HG03469 (cell line): ENCODE measurements around the gene RPL13.

ENCODE experiments used
- ATAC-seq: cut with Tn5 transposase; IDR thresholded peaks from one replicate; pipeline ENCODE4 v1.9.1; 2021; ENCODE audit warnings: mild to moderate bottlenecking, moderate library complexity, moderate number of reproducible peaks; ENCODE audit not compliant: unreplicated experiment

RPL13 gene

DNA sequence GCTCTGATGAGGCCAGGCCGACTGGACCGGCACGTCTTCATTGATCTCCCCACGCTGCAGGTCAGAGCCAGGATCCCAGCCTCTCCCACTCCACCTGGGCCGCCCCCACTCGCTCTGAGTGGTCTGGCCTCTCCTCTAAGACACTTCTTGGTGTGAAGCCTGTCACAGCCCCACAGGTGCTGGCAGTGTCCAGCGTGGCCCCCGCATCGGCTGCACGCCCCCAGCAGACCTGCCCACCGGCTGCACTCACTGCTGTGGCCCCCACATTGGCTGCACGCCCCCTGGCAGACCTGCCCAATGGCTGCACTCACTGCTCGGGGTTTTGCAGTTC lies 15.8 kb upstream of the RPL13 start:
- no peak for ATAC-seq

DNA sequence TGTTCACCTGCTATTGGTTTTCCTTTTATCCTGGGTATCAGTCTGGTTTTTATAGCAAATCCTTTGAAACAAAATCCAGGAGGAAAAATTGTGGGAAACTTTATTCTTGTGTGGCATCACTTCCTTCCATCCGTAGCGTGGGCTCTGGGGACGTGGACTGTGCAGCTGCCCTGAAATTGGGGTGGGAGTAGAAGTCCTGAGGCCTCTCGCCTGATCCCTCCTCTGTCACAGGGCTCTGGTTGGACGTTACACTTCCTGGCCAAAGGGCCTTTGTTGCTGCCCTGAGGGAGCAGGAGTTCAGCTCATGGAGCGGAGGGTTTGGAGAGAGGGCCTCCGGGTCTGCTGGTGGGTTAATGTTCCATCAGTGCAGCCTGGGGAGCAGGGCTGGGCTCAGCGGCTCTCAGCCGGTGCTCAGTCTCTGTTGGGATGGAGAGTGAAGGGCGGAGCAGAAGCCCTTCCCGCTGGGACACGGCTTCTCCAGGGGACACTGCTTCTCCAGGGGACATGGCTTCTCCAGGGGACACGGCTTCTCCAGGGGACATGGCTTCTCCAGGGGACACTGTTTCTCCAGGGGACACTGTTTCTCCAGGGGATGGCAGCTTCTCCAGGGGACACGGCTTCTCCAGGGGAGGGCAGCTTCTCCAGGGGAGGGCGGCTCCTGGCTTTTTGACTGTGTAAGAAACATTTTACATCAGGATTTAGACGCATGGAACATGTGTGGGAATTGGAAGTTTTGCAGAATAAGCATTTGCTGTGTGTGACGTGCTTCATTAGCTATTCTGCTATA lies 15.2 kb upstream of the RPL13 start:
- no peak for ATAC-seq

GRCh38 chr16:89545831-89546574 lies 14.5 kb upstream of the RPL13 start:
- no peak for ATAC-seq

DNA sequence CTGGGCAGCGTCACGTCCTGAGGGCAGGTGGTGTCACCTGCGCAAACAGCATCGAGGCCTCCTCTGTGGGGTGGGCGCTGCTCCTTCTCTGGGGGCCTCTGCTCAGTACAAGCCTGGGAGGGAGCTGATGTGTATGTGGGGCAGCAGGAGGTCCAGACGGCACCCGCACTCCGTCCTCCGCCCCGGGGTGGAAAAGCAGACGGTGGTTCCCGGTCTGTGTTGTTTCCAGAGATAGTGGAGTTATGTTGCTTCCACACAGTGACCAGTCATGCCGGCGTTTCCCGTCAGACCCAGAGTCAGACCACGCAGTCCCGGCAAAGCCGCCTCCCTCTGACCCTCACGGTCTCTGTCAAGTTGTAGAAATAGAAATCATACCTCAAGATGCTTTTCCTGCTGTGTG lies 13.7 kb upstream of the RPL13 start:
- ATAC-seq: no peak

GRCh38 chr16:89547291-89547690 lies 13.2 kb upstream of the RPL13 start:
- ATAC-seq: no peak

DNA sequence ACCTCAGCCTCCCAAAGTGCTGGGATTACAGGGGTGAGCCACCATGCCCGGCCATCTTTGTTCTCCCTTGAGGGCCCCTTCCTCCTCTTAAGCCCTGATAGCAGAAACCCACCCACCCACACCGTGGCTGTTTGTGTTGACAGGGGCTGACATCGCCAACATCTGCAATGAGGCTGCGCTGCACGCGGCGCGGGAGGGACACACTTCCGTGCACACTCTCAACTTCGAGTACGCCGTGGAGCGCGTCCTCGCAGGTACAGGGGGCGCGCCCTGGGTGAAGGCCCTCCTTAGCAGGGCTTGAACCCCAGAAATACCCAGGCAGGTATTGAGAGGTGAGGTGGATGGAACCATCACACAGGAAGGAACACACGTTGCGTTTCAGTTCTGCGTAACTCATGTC lies 12.6 kb upstream of the RPL13 start:
- ATAC-seq: no peak

- no peak for ATAC-seq
Observed at GRCh38 chr16:89548344-89549006, 12.0 kb upstream of the RPL13 start.

DNA sequence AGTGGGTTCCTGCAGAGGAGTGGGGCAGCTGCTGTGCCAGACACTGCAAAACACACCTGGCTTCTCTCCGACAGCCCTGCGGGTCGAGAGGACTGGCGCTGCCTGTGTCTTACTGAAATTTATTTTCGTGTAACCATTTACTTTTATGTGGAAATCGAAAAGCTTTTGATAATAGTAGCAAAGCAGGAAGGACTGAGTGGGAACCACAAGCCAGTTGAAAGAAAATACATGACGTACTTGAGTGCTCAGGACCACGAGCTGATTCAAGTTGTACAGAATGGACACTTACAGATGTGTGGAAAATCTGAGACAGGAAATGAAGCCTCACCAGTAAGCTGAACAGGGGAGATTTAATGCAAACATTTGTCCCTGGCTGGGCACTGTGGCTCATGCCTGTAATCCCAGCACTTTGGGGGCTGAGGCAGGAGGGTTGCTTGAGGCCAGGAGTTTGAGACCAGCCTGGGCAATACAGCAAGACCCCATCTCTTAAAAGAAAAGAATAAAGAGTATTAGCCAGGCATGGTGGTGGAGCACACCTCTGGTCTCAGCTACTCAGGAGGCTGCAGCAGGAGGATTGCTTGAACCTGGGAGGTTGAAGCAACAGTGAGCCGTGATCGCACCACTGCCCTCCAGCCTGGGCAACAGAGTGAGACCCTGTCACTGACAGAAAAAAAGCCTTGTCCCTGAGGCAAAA lies 11.3 kb upstream of the RPL13 start:
- ATAC-seq: no peak

GRCh38 chr16:89550421-89551007 lies 10.0 kb upstream of the RPL13 start:
- no peak for ATAC-seq

DNA sequence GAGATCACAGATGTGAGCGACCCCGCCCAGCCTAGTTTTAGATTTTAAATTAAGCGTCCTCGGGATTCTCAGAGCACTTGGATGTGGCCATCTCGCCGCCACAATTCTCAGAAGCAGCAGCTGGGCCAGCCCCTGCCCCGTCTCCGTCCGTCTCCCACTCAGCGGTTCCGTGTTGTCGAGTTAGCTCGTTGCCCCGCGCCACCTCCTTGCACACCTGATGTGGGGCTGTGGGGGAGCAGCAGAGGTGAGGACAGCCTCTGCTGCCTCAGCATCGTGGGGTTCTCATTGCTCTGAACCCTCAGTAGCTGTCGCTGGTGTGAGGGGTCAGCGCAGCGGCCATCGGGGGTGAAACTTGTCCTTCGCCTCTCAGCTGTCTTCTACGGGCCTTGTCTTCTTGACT lies 8.2 kb upstream of the RPL13 start:
- ATAC-seq: no peak

DNA sequence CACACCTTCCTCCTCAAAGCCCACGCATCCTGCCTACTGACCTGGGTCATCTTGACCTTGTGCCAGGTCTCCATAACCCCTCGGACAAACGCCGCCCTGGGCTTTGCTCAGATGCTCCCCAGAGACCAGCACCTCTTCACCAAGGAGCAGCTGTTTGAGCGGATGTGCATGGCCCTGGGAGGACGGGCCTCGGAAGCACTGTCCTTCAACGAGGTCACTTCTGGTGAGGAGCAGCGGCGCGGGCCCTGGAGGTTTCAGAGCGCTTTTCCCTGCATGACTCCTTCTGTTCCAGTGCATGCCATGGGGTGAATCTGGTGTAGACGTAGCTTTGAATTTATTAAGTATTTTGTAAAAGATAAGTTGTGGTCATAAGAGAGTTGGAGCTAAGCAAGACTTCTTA lies 7.6 kb upstream of the RPL13 start:
- ATAC-seq: no peak

GRCh38 chr16:89553733-89554132 lies 6.7 kb upstream of the RPL13 start:
- no peak for ATAC-seq

- no peak for ATAC-seq
Observed at GRCh38 chr16:89554343-89554742, 6.1 kb upstream of the RPL13 start.

GRCh38 chr16:89555265-89555664 lies 5.2 kb upstream of the RPL13 start:
- no peak for ATAC-seq

DNA sequence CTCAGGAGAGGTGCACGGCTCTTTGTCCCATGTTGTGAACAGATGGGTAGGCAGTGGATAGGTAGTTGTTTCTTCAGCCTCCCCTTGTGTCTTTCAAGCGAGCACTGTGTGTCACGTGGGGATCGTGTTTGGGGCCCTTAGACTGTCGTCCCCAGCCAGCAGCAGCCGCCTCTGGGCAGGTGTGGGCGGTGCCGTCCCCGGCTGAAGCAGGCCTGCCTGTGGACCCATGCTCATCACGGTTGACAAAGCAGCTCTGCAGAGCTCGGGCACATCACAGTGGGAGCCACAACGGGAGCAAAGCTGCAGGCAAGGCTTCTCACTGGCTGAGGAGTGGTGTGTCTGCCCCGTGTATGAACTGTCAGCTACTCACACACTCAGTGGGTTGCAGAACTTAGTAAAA lies 4.7 kb upstream of the RPL13 start:
- no peak for ATAC-seq

- ATAC-seq: no peak
Observed at GRCh38 chr16:89556750-89557689, 3.5 kb upstream of the RPL13 start.

- ATAC-seq: no peak
Observed at GRCh38 chr16:89557690-89558490, 2.6 kb upstream of the RPL13 start.

- ATAC-seq: no peak
Observed at GRCh38 chr16:89561142-89561883, 831 bp downstream of the RPL13 start.
